CD4-positive, alpha-beta memory T cell (primary cell): ENCODE data around the gene GJC1. TPM values are rescaled to one million over a fixed set of nuclear protein-coding genes. Genes with fewer than 3 reads are reported as not detected.
A peak's percentile ranks its signal among the peaks of the same experiment; 100 is the strongest.

Experiments used
- CTCF ChIA-PET: fragments of 350-600 bp; sonication (Branson Sonifier 250); formaldehyde crosslinking; loops from one replicate; lab custom pipeline; 2021; ENCODE audit warnings: inconsistent platforms; ENCODE audit not compliant: partially characterized antibody; lab: Charles Lee
- POLR2A ChIA-PET: fragments of 350-600 bp; sonication (Branson Sonifier 250); formaldehyde crosslinking; loops from one replicate; lab custom pipeline; 2021; ENCODE audit not compliant: partially characterized antibody; lab: Charles Lee
- DNase-seq, 5 donors: peaks; one replicate each; pipeline versions ENCODE4 v3.0.0 to v3.0.0-alpha.2; 2020 to 2022; ENCODE audit warnings: mixed read lengths in 1 of 5
- H3K27ac ChIP-seq: one replicate; pipeline ENCODE4 v1.7.0; 2013; ENCODE audit warnings: low read depth, low read length
- H3K27me3 ChIP-seq: 2 replicates; pipeline ENCODE4 v1.7.0; 2013; ENCODE audit warnings: mild to moderate bottlenecking, low read length, moderate library complexity; ENCODE audit not compliant: insufficient read depth
- H3K36me3 ChIP-seq: 2 replicates; pipeline ENCODE4 v1.7.0; 2013; ENCODE audit warnings: mild to moderate bottlenecking, low read length, moderate library complexity; ENCODE audit not compliant: insufficient read depth
- H3K4me1 ChIP-seq: 2 replicates; pipeline ENCODE4 v1.7.0; 2013; ENCODE audit warnings: mild to moderate bottlenecking, low read length, moderate library complexity; ENCODE audit not compliant: insufficient read depth
- H3K4me3 ChIP-seq, 2 donors: one replicate each; pipeline ENCODE4 v1.7.0; 2013; ENCODE audit warnings: low read length in 2 of 2, mild to moderate bottlenecking in 1 of 2
- H3K9me3 ChIP-seq, 2 donors: one replicate each; pipeline ENCODE4 v1.7.0; 2013; ENCODE audit warnings: low read length in 2 of 2, control low read depth in 1 of 2; ENCODE audit not compliant: control insufficient read depth in 1 of 2
- H3K27ac Mint-ChIP-seq, 7 donors: one replicate each; pipeline ENCODE4 v1.8.0; 2020 to 2021; ENCODE audit warnings: mixed read lengths in 7 of 7, mild to moderate bottlenecking in 6 of 7, inconsistent platforms in 3 of 7, moderate library complexity in 3 of 7
- H3K27me3 Mint-ChIP-seq, 2 donors: one replicate each; pipeline ENCODE4 v1.8.0; 2020 to 2021; ENCODE audit warnings: mixed read lengths in 2 of 2
- H3K36me3 Mint-ChIP-seq, 2 donors: one replicate each; pipeline ENCODE4 v1.8.0; 2020 to 2021; ENCODE audit warnings: mixed read lengths in 2 of 2, inconsistent platforms in 1 of 2, mild to moderate bottlenecking in 1 of 2
- H3K4me1 Mint-ChIP-seq, 4 donors: one replicate each; pipeline ENCODE4 v1.8.0; 2020 to 2021; ENCODE audit warnings: mixed read lengths in 4 of 4, mild to moderate bottlenecking in 1 of 4
- H3K4me3 Mint-ChIP-seq, 8 donors: one replicate each; pipeline ENCODE4 v1.8.0; 2020 to 2021; ENCODE audit warnings: mixed read lengths in 8 of 8, mild to moderate bottlenecking in 7 of 8, moderate library complexity in 6 of 8, inconsistent platforms in 3 of 8
- H3K9me3 Mint-ChIP-seq, 8 donors: one replicate each; pipeline ENCODE4 v1.8.0; 2020 to 2021; ENCODE audit warnings: mixed read lengths in 8 of 8, mild to moderate bottlenecking in 5 of 8, inconsistent platforms in 3 of 8, moderate library complexity in 1 of 8
- intact Hi-C: fragments of 100-400 bp; cut with micrococcal nuclease; formaldehyde crosslinking; loops from one replicate; pipeline ENCODE4 v1.15.1; 2023
- polyA plus RNA-seq, 2 donors: library from polyadenylated mRNA; unstranded; fragments of 300-500 nt; fragmentation: Illumina TruSeq; gene quantifications; one replicate each; pipeline ENCODE4 v1.2.3, GENCODE V29; 2021
- total RNA-seq, 2 experiments: library from RNA; stranded (reverse); gene quantifications; one replicate each; pipeline ENCODE4 v1.2.3, GENCODE V29; 2021

The GJC1 gene
- total and polyA plus RNA-seq, 4 experiments from 2014 or later, result not detected

DNA sequence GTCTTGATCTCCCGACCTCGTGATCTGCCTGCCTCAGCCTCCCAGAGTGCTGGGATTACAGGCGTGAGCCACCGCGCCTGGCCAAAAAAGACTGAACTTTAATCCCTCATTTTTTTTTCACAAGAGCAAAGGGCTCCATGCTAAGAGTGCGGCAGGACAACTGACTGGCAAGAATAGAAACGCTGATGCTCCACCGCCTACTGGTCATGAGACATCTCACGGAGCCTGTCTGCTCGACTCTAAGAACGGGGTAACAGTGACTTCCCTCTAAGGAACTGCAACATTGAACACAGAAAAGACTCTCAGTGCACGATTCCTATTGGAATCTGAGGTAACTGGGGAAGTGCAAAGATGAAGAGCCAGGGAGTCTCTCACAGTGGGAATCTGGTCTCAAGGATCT lies 41.5 kb upstream of the GJC1 start:
- H3K27me3 ChIP-seq, result no peaks in the 10 kb centered on the region
- no peaks in the 10 kb centered on the region for H3K9me3 ChIP-seq
- POLR2A ChIA-PET, result no interaction called here
- H3K4me3 ChIP-seq, result no peak overlapping the region
- Mint-ChIP-seq H3K4me1 (no peaks in the 10 kb centered on the region), H3K9me3 (no peaks in the 10 kb centered on the region), H3K36me3 (peaks cover 60 to 72% of the 10 kb centered on the region in 2 donors), H3K4me3 (no peak overlapping the region), H3K27me3 (no peaks in the 10 kb centered on the region), H3K27ac (peak overlapping the region in 2 of 7 donors; percentile 31 to 51)
- no peak overlapping the region for H3K27ac ChIP-seq
- CTCF ChIA-PET, result interaction anchor here (16.3 kb wide), 1 partner anchor 96 kb away, joined by 263 read pairs; no protein-coding TSS in a partner anchor
- no peak for DNase-seq
- intact Hi-C loops, result no loop called here
- H3K4me1 ChIP-seq, result no peaks in the 10 kb centered on the region
- H3K36me3 ChIP-seq, result peaks cover 76% of the 10 kb centered on the region

DNA sequence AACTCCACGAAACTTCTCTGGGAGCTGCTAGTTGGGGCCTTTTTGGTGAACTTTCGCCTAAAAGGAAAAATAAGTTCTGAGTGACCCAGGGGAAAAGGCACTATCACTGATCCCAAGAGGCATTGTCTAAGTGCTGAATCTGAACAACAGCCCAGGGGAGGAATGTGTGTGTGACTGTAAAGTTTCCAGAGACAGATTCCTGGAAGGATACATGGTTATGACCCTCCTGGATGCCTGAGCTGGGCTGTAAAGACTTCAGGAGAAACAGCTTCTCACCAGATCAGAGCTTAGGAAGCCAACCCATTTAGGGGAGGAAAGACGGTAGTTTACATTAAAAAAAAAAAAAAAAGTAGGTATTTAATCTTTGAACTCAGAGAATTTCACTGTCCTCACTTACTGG lies 37.8 kb upstream of the GJC1 start:
- POLR2A ChIA-PET, result no interaction called here
- H3K36me3 ChIP-seq, result peaks cover 72% of the 10 kb centered on the region
- Mint-ChIP-seq H3K27ac (no peak overlapping the region), H3K4me1 (no peaks in the 10 kb centered on the region), H3K36me3 (peaks cover 68 to 85% of the 10 kb centered on the region in 2 donors), H3K27me3 (no peaks in the 10 kb centered on the region), H3K9me3 (no peaks in the 10 kb centered on the region), H3K4me3 (no peak overlapping the region)
- H3K4me3 ChIP-seq, result no peak overlapping the region
- CTCF ChIA-PET, result interaction anchor here (0.6 to 16.3 kb wide), 7 partner anchors 9 to 406 kb away, joined by 3 to 263 read pairs (median 5); no protein-coding TSS in a partner anchor
- no peaks in the 10 kb centered on the region for H3K4me1 ChIP-seq
- H3K9me3 ChIP-seq, result no peaks in the 10 kb centered on the region
- no peak for DNase-seq
- intact Hi-C loops, result no loop called here
- no peaks in the 10 kb centered on the region for H3K27me3 ChIP-seq
- H3K27ac ChIP-seq, result no peak overlapping the region

DNA sequence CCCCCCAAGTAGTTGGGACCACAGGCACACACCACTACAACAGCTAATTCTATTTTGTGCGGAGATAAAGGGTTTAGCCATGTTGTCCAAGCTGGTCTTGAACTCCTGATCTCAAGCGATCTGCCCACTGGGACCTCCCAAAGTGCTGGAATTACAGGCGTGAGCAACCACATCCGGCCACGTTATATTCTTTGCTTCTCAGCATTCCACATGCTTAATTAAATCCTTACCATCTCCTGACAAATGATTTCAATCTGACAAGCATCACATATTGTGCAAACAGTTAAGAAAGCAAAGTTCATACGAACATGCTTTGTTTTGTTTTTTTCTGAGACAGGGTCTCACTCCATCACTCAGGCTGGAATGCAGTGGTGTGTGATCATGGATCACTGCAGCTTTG lies 35.8 kb upstream of the GJC1 start:
- Mint-ChIP-seq H3K9me3 (no peaks in the 10 kb centered on the region), H3K36me3 (peaks cover 62 to 85% of the 10 kb centered on the region in 2 donors), H3K27me3 (no peaks in the 10 kb centered on the region), H3K27ac (no peak overlapping the region), H3K4me3 (no peak overlapping the region), H3K4me1 (peaks cover 0 to 4% (median 0%) of the 10 kb centered on the region in 4 donors)
- DNase-seq, result no peak
- no peaks in the 10 kb centered on the region for H3K27me3 ChIP-seq
- intact Hi-C loops, result loop anchor here (1.0 kb wide), 2 partner anchors 87 to 91 kb away; no protein-coding TSS in a partner anchor
- H3K4me1 ChIP-seq, result no peaks in the 10 kb centered on the region
- no peak overlapping the region for H3K4me3 ChIP-seq
- H3K9me3 ChIP-seq, result no peaks in the 10 kb centered on the region
- POLR2A ChIA-PET, result interaction anchor here (1.3 to 1.8 kb wide), 3 partner anchors 88 to 90 kb away, joined by 3 to 5 read pairs (median 4); no protein-coding TSS in a partner anchor
- CTCF ChIA-PET, result interaction anchor here (0.9 to 16.3 kb wide), 12 partner anchors 9 to 337 kb away, joined by 3 to 263 read pairs (median 6); partner anchors contain the start of genes GJC1 and HIGD1B
- H3K36me3 ChIP-seq, result peaks cover 71% of the 10 kb centered on the region
- no peak overlapping the region for H3K27ac ChIP-seq

DNA sequence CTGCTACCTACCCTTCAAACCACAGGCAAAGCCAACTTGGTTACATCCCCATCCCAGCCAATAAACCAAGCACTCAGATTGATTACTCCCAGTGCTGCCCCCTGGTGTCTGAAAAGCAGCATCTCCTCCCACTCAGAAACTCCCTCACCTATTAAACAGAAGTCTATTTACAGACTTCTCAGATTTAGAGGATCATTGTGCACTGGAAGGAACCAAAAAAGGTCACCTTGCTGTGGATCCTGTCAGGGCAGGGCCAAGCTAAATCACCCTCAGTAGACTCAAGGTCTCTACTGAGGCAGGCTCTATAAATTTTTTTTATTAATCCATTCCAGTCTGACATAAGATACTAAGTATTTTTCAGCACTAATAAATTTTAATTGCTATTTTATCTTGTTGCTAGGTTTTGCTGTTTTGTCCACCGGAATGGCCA lies 35.2 kb upstream of the GJC1 start:
- intact Hi-C loops, result loop anchor here (1.0 kb wide), 2 partner anchors 86 to 90 kb away; no protein-coding TSS in a partner anchor
- ChIA-PET POLR2A (interaction anchor here (1.0 to 1.8 kb wide), 4 partner anchors 88 to 157 kb away, joined by 3 to 6 read pairs (median 4); no protein-coding TSS in a partner anchor), CTCF (interaction anchor here (0.7 to 16.3 kb wide), 16 partner anchors 9 to 336 kb away, joined by 3 to 263 read pairs (median 4); partner anchors contain the start of genes GJC1 and HIGD1B)
- Histone ChIP-seq H3K4me3 (no peak overlapping the region), H3K9me3 (no peaks in the 10 kb centered on the region), H3K27me3 (no peaks in the 10 kb centered on the region), H3K36me3 (peaks cover 75% of the 10 kb centered on the region), H3K4me1 (no peaks in the 10 kb centered on the region), H3K27ac (no peak overlapping the region)
- Mint-ChIP-seq H3K27me3 (no peaks in the 10 kb centered on the region), H3K27ac (no peak overlapping the region), H3K4me1 (peaks cover 0 to 4% (median 0%) of the 10 kb centered on the region in 4 donors), H3K36me3 (peaks cover 62 to 87% of the 10 kb centered on the region in 2 donors), H3K4me3 (no peak overlapping the region), H3K9me3 (no peaks in the 10 kb centered on the region)
- peak; percentile 62 to 70 (median 69) for DNase-seq

DNA sequence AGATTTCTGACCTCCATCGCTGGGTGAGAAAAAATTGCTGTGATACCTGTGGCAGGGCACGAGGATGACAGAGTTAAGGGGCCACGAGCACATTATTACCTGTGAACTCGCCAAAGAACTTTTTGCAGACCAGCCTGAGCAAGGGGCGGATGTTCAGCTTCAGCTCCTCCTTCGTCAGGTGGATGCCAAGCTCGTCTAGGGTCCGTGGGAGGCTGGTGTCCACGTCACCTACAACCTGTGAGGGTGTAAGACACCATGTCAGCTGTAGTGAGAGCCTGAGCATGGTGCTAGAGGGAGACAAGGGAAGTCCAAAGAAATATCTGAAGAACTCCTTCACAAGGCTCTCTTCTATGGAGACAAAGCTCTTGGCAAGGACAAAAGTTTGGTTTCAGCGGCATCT lies 34.7 kb upstream of the GJC1 start:
- POLR2A ChIA-PET, result interaction anchor here (0.7 to 1.3 kb wide), 4 partner anchors 87 to 157 kb away, joined by 3 to 6 read pairs (median 4); no protein-coding TSS in a partner anchor
- Mint-ChIP-seq H3K27ac (no peak overlapping the region), H3K27me3 (no peaks in the 10 kb centered on the region), H3K4me1 (peaks cover 0 to 4% (median 0%) of the 10 kb centered on the region in 4 donors), H3K36me3 (peaks cover 61 to 87% of the 10 kb centered on the region in 2 donors), H3K9me3 (peaks cover 0 to under 1% (median 0%) of the 10 kb centered on the region in 8 donors), H3K4me3 (no peak overlapping the region)
- no peak for DNase-seq
- Histone ChIP-seq H3K27ac (no peak overlapping the region), H3K36me3 (peaks cover 75% of the 10 kb centered on the region), H3K27me3 (no peaks in the 10 kb centered on the region), H3K9me3 (no peaks in the 10 kb centered on the region), H3K4me3 (no peak overlapping the region), H3K4me1 (no peaks in the 10 kb centered on the region)
- intact Hi-C loops, result loop anchor here (1.0 kb wide), 2 partner anchors 86 to 90 kb away; no protein-coding TSS in a partner anchor
- CTCF ChIA-PET, result interaction anchor here (0.7 to 16.3 kb wide), 13 partner anchors 9 to 265 kb away, joined by 3 to 263 read pairs (median 4); partner anchors contain the start of gene HIGD1B

DNA sequence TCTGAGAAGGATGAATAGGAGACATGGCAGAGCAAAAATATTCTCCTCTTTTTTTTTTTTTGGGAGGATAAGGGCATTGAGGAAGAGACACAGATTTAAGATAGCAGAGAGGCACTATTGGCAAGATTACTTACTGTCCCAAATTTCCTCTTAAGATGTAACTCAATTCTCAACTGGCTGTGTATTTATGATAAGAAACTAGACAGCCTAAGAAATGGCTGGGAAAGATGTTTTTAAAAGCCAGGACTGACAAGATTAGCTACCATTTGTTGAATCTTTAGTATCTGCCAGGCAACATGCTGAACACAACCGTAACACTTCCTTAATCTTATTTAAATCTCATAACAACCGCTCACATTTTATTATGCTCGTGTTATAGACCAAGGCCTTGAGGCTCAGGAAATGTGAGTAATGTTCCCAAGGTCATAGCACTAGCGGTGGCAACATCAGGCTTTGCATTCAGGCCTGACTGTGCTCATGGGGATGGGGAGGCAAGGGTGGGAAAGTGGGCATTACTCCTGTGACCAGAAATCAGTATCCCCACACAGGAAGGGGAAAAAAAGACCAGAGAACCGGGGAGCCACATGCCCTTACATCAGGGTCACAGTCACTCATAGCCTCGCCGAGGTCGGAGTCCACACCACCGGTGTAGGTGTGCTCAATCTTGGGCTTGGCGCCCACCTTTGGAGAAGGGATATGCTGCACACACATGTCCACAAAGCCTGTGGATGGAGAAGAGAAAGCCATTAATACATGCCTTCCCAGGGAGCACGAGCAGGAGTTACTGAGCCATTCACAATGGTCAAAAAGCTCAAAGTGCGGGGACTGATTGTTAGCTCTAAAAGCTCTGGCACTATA lies 33.2 kb upstream of the GJC1 start:
- intact Hi-C loops, result no loop called here
- Mint-ChIP-seq H3K4me3 (no peak overlapping the region), H3K27me3 (no peaks in the 10 kb centered on the region), H3K9me3 (peaks cover 0 to 2% (median 0%) of the 10 kb centered on the region in 8 donors), H3K36me3 (peaks cover 58 to 85% of the 10 kb centered on the region in 2 donors), H3K4me1 (peaks cover 0 to 4% (median 0%) of the 10 kb centered on the region in 4 donors), H3K27ac (no peak overlapping the region)
- DNase-seq, result no peak
- no peaks in the 10 kb centered on the region for H3K4me1 ChIP-seq
- no peak overlapping the region for H3K27ac ChIP-seq
- no peaks in the 10 kb centered on the region for H3K9me3 ChIP-seq
- no peaks in the 10 kb centered on the region for H3K27me3 ChIP-seq
- H3K36me3 ChIP-seq, result peaks cover 75% of the 10 kb centered on the region
- no peak overlapping the region for H3K4me3 ChIP-seq
- ChIA-PET CTCF (interaction anchor here (1.1 to 16.3 kb wide), 3 partner anchors 9 to 87 kb away, joined by 4 to 263 read pairs (median 6); no protein-coding TSS in a partner anchor), POLR2A (no interaction called here)
